Stimulated activated naive CD4-positive, alpha-beta T cell (primary cell): Measurements from ENCODE around the gene CYB5R2.
"Not testable (repeated sequence)": the region's sequence is repeated elsewhere in the genome, so short reads cannot be mapped to it uniquely, and the experiment has no call there.

ENCODE experiments used
- DNase-seq, 6 experiments: peaks; one replicate each; lab custom pipeline; 2025; lab: John Stamatoyannopoulos, UW

CYB5R2 gene

GRCh38 chr11:7668911-7669310 is 4.4 kb downstream of the CYB5R2 start:
- no peak for DNase-seq

DNA sequence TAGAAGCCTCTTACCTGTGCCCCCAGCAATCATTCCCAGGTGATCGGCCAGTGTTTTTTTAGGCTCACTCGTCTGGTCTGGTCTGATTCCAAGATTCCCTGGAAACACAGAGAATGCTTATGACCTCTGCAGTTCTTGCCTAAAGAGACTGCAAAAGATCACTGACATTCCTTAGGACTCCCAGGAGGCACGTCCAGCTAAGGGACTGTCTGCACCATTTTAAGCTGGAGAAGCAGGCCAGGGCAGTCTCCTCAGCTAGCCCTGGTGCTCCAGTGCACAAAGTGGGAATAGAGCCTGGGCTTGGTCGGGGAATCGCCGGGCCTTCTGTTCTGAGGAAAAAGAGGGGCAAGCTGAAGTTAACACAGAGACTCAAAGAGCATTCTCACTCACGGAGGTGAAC is 4.8 kb downstream of the CYB5R2 start:
- DNase-seq, result no peak

- DNase-seq, result no peak
Observed at GRCh38 chr11:7667460-7667859, 5.8 kb downstream of the CYB5R2 start.

- DNase-seq, result no peak
Observed at GRCh38 chr11:7666292-7666866, 6.9 kb downstream of the CYB5R2 start.

DNA sequence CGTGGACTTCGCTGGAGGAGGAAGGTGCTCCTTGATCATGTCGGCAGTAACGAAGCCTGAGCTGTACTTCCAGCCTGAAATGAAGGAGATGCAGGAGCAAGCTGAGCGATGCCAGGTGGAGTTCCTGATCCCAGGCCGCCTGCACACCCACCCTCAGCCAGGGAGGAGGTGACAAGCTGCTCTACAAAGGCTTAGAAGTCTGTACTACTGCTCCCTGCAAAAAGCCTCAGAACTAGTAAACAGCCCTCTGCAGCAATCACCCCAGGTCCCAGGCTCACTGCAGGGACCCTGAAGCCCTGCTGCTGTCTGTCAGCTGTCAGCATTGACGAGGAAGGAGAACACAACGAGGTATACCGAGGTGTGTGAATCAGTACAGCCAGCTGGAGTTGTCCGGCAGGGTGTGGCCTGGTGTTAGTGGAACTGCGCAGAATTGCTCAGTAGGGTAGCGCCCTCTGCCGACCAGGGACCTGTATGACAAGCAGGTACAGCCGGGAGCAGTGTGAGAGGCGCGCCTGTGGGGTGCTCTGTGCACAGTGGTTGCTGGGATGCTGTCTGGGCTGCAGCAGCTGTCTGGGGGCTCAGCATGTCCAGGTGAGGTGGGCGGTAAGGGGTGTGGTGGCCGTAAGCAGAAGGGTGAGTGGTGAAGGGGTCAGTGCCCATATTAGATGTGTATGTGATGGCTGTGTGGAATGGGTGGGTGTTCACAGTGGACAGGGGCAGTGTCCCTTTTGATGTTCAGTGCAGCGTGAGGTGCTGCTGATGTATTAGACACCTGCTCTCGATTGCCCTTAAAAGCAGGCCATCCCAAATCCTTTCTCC is 7.6 kb downstream of the CYB5R2 start:
- peak; percentile 3 to 72 (median 56) for DNase-seq

GRCh38 chr11:7664867-7665266 is 8.4 kb downstream of the CYB5R2 start:
- DNase-seq, result no peak

DNA sequence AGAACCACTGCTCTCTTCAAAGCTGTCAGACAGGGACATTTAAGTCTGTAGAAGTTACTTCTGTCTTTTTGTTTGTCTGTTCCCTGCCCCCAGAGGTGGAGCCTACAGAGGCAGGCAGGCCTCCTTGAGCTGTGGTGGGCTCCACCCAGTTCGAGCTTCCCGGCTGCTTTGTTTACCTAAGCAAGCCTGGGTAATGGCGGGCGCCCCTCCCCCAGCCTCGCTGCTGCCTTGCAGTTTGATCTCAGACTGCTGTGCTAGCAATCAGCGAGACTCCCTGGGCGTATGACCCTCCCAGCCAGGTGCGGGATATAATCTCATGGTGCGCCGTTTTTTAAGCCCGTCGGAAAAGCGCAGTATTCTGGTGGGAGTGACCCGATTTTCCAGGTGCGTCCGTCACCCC is 9.8 kb downstream of the CYB5R2 start:
- not testable (repeated sequence) for DNase-seq

- DNase-seq, result no peak
Observed at GRCh38 chr11:7657306-7658025, 15.8 kb downstream of the CYB5R2 start.

DNA sequence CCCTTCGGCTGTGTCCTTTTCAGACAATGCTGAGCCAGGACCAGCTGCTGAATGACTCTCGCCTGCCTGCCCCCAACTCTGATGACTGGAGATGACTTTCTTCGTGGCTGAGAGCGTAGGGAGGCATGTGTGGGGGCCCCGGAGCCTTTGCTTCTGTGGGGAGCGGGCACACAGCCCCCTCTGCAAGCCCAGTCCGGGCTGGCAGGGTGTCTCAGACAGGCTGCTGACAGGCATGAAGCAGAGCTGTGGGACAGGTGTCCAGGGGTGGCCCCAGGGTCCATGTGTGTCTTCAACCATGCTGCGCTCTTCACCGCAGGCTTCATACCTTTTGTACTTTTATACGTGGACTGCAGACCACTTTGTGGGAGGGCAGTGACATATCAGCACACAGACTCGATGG is 16.6 kb downstream of the CYB5R2 start:
- no peak for DNase-seq

DNA sequence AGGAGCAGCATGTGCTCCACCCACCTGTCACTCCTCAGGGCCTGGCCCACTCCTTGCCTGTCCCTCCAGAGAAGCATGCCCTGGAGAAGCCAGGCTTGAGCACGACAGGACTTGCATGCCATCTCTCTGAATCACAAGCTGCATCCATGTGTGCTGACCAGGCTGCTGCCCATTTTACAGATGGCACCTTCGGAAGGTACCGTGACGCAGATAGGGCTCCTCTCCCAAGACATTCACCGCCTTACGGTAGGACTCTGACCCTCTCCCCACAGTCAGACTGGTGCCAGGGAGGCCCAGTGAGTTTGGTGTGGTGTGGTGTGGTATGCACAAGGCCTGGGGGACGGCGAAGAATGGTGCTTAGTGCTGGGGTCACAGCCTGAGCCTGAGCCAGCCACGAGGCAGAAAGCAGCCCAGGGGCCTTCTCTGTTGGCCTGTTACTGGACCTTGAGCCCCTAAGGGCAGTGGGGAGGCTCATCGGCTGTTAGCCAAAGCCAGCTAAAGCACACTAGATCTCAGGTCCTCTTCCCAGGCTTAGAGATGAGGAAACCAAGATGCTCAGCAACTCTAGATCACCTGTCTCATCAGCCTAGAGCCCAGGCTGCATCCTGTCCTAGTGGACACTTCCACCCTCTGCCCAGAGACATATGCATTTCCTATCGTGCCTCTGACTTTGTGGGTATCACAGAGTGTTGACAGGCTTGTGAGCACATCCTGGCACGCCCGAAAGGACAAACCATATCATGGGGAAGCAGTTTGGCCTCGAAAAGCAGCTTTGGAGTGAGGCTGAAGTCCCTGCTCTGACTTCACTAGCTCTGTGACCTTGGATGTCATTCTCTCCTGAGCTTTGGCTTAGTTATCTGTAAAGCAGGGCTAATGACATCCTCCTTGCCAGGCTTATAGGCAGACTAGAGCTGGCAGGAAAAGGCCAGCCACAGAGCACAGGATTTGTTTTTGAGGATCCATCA is 17.8 kb downstream of the CYB5R2 start:
- DNase-seq, result no peak

DNA sequence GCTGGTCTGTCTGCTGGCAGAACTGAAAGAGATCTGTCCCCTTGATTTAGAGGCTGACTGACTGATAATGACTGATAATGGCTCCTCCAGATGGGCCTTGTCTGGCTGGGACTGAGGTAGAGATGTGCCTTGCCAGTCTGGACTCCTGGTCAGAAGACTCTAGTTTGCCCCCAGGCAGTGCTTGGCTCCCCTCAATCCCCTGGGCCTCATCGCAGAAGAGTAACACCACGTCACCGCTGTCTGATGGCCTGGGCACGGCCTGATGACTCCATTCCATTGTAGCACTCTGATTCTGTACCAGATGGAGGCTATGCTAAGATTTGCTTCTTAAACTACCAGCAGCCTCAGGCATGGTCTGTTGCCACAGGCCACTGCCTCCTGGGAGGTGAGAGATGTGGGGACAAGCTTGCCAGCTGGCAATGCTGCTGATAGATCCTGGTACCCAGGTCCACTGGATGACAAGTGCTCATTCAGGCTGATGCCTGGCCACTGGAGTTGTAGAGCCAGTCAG is 19.1 kb downstream of the CYB5R2 start:
- no peak for DNase-seq

DNA sequence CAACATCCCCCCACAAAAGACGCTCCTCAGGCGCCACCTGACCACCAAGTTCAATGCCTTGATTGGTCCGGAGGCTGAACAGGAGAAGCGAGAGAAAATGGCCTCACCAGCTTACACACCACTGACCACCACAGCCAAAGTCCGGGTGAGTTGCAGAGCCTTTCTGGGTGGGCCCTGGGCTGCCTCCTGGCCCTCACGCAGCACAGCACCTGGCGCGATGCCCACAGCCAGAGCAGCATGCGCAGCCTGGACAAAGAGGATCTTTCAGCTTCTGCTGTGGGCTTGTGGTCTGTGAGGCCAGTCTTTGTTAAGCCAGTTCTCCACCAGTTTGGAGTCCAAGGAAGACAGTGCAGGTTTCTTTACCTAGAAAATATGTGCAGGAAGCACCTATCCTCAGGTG is 21.6 kb downstream of the CYB5R2 start:
- DNase-seq, result no peak

DNA sequence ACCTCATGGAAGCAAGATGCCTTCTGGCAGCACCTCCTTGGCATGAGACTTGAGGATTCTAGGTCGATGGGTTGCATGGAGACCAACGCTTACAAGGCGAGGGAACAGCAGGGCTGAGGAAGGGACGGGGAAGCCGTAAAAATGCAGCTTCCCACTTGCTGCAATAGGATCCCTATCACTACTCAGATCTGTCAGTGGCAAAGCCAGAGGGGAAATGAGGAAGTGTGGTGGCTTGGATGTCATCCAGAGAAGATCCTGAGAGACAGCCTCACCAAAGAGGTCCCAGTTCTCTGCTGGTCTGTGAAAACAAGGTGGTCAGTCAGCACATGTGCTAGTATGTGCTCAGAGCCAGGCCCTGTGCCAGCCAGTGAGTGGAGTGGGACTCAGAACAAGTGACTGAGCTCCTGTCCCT is 22.2 kb downstream of the CYB5R2 start:
- no peak for DNase-seq

GRCh38 chr11:7648264-7648663 is 25.0 kb downstream of the CYB5R2 start:
- no peak for DNase-seq

GRCh38 chr11:7646866-7647265 is 26.4 kb downstream of the CYB5R2 start:
- DNase-seq, result no peak

- no peak for DNase-seq
Observed at GRCh38 chr11:7645206-7645605, 28.1 kb downstream of the CYB5R2 start.

DNA sequence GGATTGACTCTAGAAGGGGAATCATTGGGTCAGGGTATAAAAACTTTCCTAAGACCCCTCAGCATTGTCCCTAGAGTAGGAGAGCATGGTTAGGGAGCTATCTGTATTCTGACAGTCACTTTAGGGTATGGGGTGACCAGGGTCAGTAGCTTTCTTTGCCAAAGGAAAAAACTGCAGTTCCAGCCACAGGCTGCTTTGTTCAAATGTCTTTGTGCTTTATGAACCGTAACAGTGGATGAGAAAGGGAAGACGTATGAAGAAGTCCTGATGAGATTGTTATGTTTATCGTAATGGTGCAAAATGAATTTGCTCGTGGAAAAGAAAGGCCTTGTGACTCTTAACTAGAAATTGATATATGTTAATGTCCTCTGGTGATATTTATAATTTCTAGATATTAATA is 30.0 kb downstream of the CYB5R2 start:
- no peak for DNase-seq

- DNase-seq, result no peak
Observed at GRCh38 chr11:7642747-7643146, 30.6 kb downstream of the CYB5R2 start.

GRCh38 chr11:7640816-7641215 is 32.5 kb downstream of the CYB5R2 start:
- DNase-seq, result no peak

DNA sequence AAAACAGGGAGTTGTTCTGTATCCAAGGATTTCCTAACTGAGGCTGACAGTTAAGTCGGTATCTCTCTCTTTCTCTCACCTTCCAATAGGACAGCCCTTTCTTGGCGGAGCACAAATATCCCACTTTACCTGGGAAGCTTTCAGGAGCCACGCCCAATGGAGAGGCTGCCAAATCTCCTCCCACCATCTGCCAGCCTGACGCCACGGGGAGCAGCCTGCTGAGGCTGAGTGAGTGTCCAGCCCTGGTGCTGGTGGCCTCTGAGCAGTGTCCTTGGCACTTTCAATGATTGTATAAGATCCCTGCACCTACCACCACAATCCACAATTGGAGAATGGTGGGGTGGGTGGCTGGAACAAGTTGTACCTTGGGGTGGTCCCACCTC is 33.7 kb downstream of the CYB5R2 start:
- DNase-seq, result no peak

- no peak for DNase-seq
Observed at GRCh38 chr11:7638710-7639642, 34.3 kb downstream of the CYB5R2 start.
